GM12801 (cell line): Measurements from ENCODE around the gene CATSPERE.

ENCODE experiments used
- CTCF ChIP-seq: IDR thresholded peaks from one replicate; pipeline ENCODE4 v1.5.1; 2011; ENCODE audit warnings: control low read depth; ENCODE audit not compliant: insufficient read length; ENCODE audit errors: extremely low read depth

CATSPERE gene

GRCh38 chr1:244460197-244460596 lies 876 bp upstream of the CATSPERE start:
- TF ChIP-seq CTCF = no peak

- TF ChIP-seq CTCF = no peak
These were observed 5.7 kb downstream of the CATSPERE start for GRCh38 chr1:244466724-244467123.

DNA sequence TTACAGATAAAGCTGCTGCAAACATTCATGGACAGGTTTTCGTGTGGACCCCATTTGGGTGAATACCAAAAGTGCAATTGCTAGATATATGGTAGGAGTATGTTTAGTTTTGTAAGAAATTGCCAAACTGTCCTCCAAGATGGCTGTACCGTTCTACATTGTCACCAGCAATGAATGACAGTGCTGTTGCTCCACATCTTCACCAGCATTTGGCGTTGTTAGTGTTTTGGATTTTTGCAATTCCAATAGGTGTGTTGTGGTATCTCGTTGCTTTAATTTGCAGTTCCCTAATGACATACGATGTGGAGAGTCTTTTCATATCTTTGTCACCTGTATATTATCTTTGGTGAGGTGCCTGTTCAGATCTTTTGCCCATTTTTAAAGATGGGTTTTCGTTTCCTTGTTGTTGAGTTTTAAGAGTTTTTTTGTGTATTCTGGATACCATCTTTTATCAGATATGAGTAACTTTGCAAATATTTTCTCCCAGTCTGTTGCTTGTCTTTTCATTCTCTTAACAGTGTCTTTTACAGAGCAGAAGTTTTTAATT lies 12.1 kb downstream of the CATSPERE start:
- TF ChIP-seq CTCF = no peak

GRCh38 chr1:244494653-244495052 lies 33.6 kb downstream of the CATSPERE start:
- TF ChIP-seq CTCF = no peak

- no peak for TF ChIP-seq CTCF
These were observed 35.1 kb downstream of the CATSPERE start for GRCh38 chr1:244496186-244496585.

DNA sequence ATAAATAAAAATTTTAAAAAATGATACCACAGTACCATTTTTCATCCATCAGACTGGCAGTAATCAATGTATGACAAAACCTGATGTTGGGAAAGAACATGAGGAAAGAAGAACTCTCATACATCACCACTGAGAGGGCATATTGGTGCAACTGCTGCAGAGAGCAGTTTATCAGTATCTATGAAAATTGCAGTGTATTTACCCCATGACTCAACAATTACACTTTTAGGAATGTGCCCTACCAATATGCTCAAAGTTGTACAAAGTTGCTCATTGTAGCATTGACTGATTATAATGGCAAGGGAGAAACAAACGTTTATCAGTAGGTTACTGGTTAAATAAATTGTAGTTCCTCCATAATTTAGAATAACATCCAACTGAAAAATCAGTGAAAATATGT lies 36.7 kb downstream of the CATSPERE start:
- TF ChIP-seq CTCF = no peak

DNA sequence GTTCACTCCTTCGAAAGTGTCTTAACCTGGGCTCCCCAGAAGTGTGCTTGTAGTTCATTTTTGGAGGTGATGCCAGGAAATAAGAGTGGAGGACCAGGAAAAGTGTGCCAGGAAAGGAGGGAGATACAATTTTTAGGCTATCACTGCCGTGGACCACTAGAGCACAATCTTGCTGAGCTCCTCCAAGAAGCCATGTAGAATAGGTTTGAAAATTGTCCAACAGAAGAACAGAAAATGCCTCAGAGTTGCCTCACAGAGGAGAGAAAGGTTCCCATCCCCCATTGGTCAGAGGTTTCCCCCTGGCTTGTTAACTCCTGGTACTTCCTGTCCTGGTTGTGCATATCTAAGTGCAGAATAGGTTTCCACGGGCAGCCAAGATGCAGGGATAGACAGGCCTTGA lies 41.6 kb downstream of the CATSPERE start:
- TF ChIP-seq CTCF = no peak

- TF ChIP-seq CTCF = no peak
These were observed 52.4 kb downstream of the CATSPERE start for GRCh38 chr1:244513493-244513892.
